Fibroblast of skin of right quadriceps (primary cell): ENCODE data around the gene GRM3.

Experiments used
- DNase-seq: peaks from one replicate; pipeline ENCODE4 v3.0.0-alpha.2; 2013

The GRM3 gene

GRCh38 chr7:86908948-86909347 is 265.2 kb downstream of the GRM3 start:
- DNase-seq: peak; percentile 19

- no peak for DNase-seq
Measured at GRCh38 chr7:86911659-86912058, 267.9 kb downstream of the GRM3 start.

- DNase-seq: peak; percentile 95
Measured at GRCh38 chr7:86913709-86914108, 270.0 kb downstream of the GRM3 start.
